GM19025 (cell line): ENCODE results near the gene NEK7.

Experiments used
- ATAC-seq: cut with Tn5 transposase; IDR thresholded peaks from one replicate; pipeline ENCODE4 v1.9.1; 2021; ENCODE audit warnings: mild to moderate bottlenecking, low read depth, moderate library complexity; ENCODE audit not compliant: unreplicated experiment

Gene NEK7

DNA sequence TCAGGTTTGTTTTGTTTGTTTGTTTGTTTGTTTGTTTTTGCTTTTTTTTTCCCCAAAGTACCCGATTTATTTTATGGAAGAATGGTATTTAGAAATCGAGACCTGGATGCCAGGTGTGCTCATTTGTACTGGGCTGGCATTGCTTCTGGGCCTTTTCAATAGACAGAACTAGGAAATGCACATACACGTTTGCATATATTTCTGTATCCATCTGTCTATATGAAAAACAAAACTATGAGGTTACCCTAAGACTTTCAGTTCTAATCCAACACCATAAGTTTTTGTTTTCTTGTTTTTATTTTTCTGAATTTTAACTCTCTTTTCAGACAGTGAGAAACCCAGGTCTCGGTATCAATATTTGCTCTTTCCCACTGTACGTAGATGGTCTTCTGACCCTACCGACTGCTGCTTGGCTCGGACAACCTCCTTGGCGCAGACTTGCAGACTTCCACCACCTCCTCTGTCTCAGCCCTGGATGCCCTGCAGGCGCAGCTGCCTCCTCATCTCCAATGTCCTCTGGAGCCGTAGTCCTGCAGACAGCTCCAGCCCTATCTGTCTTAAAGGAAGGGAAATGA is 171.7 kb downstream of the NEK7 start:
- no peak for ATAC-seq

DNA sequence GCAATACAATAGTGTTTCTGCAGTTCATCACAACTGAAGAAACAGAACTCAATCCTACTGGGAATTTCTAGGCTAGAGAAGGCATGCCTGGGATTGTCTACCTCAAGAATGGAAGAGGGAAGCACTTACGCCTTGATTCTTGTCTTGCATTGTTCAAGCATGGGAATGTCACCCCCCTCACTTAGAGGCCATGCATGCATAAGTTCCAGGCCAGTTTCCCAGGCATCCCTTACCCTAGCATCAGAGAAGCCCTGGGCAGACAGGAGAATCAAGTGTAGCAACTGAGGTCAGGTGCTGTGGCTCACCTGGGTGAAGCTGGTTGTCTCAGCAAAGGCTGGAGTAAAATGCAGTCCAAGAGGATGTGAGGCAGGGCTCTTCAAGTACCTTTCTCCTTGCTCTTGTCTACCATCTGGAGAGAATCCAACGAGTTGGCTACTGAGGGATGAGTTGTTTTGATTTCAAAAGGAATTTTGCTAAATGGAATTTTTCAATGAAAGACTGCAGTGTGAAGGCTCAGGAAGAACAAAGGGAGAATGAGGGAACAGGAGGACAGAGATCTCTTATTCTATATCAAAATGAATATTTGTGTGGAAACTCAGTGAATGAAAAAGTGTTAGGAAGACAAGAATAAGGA is 174.3 kb downstream of the NEK7 start:
- ATAC-seq: no peak

DNA sequence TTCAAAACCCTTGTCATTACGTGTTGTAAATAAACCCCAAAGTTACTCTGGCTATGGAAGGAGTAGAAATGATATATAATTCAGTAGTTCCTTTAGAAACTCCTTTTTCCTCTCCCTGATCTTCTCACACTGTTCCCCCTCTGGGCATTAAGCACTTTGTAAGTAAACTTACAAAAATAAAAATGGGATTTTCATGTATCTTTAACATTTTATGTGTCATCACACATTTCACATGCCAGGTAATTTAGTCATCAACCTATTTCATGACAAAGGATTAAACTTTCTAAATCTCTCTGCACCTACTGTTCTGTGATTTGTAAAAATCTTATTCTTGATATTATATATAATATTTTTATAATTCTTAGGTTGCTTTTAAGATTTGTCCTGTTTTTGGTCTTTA is 176.9 kb downstream of the NEK7 start:
- ATAC-seq: no peak

GRCh38 chr1:198335663-198336062 is 178.9 kb downstream of the NEK7 start:
- ATAC-seq: no peak

DNA sequence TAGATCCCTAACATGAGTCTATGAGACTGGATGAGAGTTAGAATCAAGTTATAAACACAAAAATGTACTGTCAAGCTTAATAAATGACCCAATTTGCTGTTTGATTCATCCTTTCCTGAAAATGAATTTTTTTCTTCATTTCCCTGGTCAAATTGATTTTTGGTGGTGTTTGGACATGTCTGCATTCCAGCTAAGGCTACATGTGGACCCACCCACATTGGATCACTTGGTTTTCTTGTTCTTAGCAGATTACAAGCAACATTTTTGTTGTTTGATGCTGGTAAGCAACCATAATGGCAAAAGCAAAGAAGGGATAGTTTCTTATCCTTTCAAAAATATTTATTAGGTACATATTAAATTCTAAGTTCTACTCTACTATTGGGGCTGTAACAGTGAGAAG is 181.1 kb downstream of the NEK7 start:
- ATAC-seq: no peak

- no peak for ATAC-seq
Observed at GRCh38 chr1:198340139-198340538, 183.3 kb downstream of the NEK7 start.

- no peak for ATAC-seq
Observed at GRCh38 chr1:198346178-198346577, 189.4 kb downstream of the NEK7 start.

DNA sequence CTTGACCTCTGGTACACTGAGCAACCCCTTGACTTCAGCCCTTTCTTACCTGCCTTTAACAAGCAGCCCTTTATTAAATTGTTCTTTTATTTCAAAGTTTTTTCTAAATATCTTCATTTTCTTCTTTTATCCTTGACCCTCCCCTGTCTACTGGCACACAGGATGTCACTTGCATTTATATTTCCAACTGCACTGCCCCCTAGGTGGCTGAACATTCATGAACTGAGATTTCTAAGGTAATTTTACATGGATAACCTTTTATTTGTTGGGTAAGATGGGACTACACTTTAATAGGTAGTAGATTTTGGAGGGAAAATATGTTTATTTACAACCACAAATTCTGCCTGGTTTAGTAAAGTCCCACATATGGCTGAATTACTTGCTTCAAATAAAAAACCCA is 193.7 kb downstream of the NEK7 start:
- no peak for ATAC-seq

DNA sequence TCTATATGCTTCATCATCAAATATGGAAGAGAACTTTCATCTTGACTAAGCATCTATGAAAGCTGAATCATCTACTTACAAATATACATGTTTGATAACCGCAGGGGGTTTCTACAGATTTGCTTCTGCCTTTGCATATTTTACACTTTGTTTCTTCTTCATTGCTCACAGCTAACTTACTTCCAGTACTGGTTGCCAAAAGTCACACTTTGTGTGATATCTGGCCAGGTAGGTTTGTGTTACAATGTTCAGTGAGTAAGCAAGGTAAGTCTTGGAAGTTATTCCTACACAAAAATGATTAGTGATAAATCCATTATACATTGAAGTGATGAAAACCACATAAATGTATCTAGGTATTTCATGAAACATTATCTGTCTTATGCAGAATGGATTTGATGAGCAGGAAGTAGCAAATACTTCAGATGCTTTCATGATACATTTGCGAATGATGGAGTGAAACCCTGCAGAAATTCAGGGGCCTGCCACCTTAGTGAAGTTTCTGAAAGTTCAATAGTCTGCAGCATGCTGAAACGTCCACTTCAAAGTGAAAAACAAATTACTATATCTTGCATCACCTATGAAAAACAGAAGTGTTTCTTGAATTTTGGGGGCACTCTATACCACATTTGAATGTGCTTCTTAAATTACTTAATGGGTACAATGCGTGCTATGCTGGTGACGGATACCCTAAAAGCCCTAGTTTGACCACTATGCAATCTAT is 196.3 kb downstream of the NEK7 start:
- ATAC-seq: peak; percentile 67

GRCh38 chr1:198357937-198358336 is 201.1 kb downstream of the NEK7 start:
- ATAC-seq: no peak

GRCh38 chr1:198359024-198359653 is 202.3 kb downstream of the NEK7 start:
- ATAC-seq: no peak

DNA sequence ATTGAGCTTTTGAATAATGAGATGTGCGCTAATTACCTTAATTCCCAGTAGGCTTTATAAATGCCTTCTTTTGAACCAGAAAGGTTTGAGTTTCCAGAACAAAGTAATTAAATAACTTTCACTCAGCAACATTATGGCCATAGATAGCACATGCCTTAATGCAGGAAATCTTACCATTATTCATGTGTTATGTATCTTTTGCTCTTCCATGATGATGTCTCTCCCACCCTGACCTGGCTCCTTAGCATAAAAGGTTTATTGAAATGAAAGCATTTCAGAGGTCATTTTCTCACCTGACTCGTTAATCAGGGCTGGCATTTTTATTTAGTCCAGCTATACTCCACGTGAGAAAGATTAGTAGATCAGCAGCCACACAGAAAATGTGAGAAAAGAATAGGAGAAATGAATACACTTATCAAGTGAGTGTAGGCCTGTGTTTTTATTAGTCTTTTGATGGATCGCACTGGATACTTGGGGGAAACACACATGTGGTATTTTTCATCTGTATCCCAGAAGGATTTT is 203.5 kb downstream of the NEK7 start:
- ATAC-seq: no peak

DNA sequence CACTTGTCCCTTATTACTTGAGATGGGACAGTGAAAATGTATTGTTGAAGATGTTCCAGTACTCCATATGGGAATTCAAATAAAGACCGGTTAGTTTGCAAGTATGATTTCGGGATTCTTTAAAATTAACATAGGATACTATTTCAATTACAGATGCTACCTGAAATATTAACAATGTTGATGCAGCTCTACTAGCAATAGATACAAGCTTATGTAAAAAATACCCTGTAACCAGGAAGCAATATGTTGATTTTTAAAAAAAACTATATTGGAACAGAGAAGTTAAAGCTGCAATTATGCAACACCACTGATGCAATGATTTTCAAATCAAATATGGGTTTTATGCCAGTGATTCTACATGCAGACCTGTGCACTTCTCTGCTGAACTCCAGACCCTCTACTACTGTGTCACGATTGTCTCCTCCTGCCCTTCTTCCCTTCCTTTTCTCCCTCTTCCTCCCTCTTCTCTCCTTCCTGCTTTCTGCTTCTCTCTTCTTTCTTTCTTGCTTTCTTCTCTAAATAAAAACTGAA is 204.5 kb downstream of the NEK7 start:
- ATAC-seq: no peak

DNA sequence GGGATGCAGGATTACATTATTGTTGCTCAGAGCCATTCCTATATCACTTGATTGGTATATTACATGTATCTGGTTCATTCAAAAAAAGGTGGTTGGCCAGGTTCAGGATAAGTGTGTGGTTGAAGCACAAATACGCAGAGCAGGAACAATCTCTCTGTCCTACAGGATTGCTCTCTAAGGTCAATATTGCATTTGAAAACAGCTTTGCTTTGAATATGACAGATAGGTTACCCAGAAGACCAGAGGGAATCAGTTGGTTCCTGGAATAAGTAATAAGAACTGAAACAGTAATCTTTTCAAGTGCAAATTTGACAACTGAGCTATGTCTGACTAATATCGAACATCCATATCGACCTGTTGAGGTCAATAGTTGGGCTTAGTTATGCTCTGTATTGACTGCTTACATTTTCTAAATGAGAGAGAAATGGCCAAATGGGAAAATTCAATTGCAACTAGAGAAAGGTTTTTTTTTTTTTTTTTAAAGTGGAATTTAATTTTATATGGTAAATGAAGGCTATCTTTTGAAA is 206.9 kb downstream of the NEK7 start:
- peak; percentile 58 for ATAC-seq

GRCh38 chr1:198364471-198364870 is 207.7 kb downstream of the NEK7 start:
- ATAC-seq: no peak

DNA sequence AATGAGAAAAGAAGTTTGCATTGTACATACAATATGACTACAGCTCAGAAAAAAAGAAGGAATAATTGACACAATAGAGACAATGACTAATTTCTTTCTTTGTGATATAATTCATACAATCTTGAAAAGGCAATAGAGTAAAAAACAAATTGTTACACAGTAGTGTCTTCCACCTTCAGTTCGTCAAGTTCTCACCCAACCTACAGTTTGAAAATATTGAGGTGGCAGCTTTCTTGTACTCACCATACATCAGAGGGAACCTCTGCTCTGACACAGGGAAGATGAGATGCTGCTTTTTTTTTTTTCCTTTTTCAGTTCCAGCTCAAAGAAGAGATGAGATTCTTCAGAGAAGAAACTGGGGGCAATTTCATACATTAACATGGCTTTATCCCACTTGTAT is 210.5 kb downstream of the NEK7 start:
- ATAC-seq: no peak

DNA sequence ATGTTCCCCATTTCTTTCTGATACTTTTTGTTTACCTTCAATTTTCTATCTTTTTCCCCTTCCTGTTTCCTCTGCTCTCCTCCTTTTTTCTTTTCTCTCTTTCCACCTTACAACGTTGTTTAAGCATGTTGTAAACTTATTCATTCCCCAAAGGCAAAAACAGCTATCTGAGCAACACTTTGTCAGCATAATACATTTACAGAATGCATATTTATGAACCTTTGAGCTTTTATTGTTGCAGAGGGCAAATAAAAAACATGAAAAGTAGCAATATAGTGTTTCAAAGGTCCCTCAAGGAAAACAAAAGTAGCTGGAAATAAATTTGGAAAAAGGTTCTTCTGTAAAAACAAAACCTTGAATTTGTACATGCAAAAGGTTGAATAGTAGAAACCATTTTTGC is 214.2 kb downstream of the NEK7 start:
- no peak for ATAC-seq
